Measurements from ENCODE around the gene SYCP3. TPM values are rescaled to one million over a fixed set of nuclear protein-coding genes. Genes with fewer than 3 reads are reported as not detected.

The SYCP3 gene
- total and polyA plus RNA-seq, 2 of the 13 experiments (the other 11 are each of a cell fraction or from before 2014, with no cell fraction given): not detected

GRCh38 chr12:101696251-101697196 is 42.7 kb downstream of the SYCP3 start (continued):
- TF ChIP-seq ZBTB40 (IDR thresholded peaks at IDR 0.05) (no peak), ZBTB40 (CRISPR knock-in tag; IDR thresholded peaks at IDR 0.05) (no peak; the same call in 1 of the 2 replicates), NCOA2 (CRISPR knock-in tag; IDR thresholded peaks at IDR 0.05) (peak; percentile 62), ZFAT (CRISPR knock-in tag; conservative IDR thresholded peaks at IDR 0.05) (no peak), BRF2 (CRISPR knock-in tag; IDR thresholded peaks at IDR 0.05) (no peak; the same call in 1 of the 2 replicates), ZBTB49 (CRISPR knock-in tag; IDR thresholded peaks at IDR 0.05; ENCODE audit: borderline replicate concordance) (no peak), XRCC5 (optimal IDR thresholded peaks at IDR 0.05; ENCODE audit: low read length) (peak; percentile 10), LCORL (IDR thresholded peaks at IDR 0.05) (no peak), LCORL (CRISPR knock-in tag; IDR thresholded peaks at IDR 0.05) (peak; percentile 60; the same call in 1 of the 2 replicates), ZSCAN29 (CRISPR knock-in tag; conservative IDR thresholded peaks at IDR 0.05) (no peak), ZNF850 (CRISPR knock-in tag; conservative IDR thresholded peaks at IDR 0.05) (no peak), JARID2 (CRISPR knock-in tag; IDR thresholded peaks at IDR 0.05; ENCODE audit: insufficient replicate concordance) (no peak), ATF7-NPFF (CRISPR knock-in tag; IDR thresholded peaks at IDR 0.05; ENCODE audit: low read depth) (0 out of 2 replicates have a peak, but pooled peaks have one; percentile 13), ZNF414 (CRISPR knock-in tag; IDR thresholded peaks at IDR 0.05) (peak; percentile 59), ZNF75D (CRISPR knock-in tag; IDR thresholded peaks at IDR 0.05; ENCODE audit: borderline replicate concordance) (no peak), FOXA3 (CRISPR knock-in tag; IDR thresholded peaks at IDR 0.05) (peak; percentile 70)
